Large intestine (tissue), 3 donors: ENCODE results near the gene SEMA4G. TPM values are rescaled to one million over a fixed set of nuclear protein-coding genes. Genes with fewer than 3 reads are reported as not detected.

ENCODE experiments used
- DNase-seq, 2 donors: peaks; one replicate each; pipeline versions ENCODE4 v3.0.0 to v3.0.0-alpha.2; 2013
- H3K27ac ChIP-seq: one replicate; pipeline ENCODE4 v1.5.1; 2013; ENCODE audit warnings: low read length
- H3K27me3 ChIP-seq: 2 replicates; pipeline ENCODE4 v1.6.1; 2013; ENCODE audit warnings: low read length; ENCODE audit not compliant: control insufficient read depth, insufficient read depth
- H3K36me3 ChIP-seq: 2 replicates; pipeline ENCODE4 v1.6.1; 2013; ENCODE audit warnings: low read length; ENCODE audit not compliant: control insufficient read depth, insufficient read depth
- H3K4me1 ChIP-seq: one replicate; pipeline ENCODE4 v1.6.1; 2013; ENCODE audit warnings: low read length; ENCODE audit not compliant: control insufficient read depth, insufficient read depth
- H3K4me3 ChIP-seq: one replicate; pipeline ENCODE4 v1.5.1; 2013; ENCODE audit warnings: low read length
- H3K9me3 ChIP-seq: one replicate; pipeline ENCODE4 v1.6.1; 2013; ENCODE audit warnings: mild to moderate bottlenecking, low read depth, low read length, moderate library complexity; ENCODE audit not compliant: control insufficient read depth
- WGBS: methylation state at CpG from one replicate; pipeline ENCODE4 v1.1.5; 2013; ENCODE audit warnings: low lambda C conversion rate; ENCODE audit not compliant: insufficient coverage; 5-methylcytosine and 5-hydroxymethylcytosine counted together
- polyA plus RNA-seq: library from polyadenylated mRNA; unstranded; fragments of 120-200 nt; gene quantifications from one replicate; pipeline ENCODE4 v1.2.1, GENCODE V29; 2013

Gene SEMA4G
- polyA plus RNA-seq, 1 donor = 121 TPM

DNA sequence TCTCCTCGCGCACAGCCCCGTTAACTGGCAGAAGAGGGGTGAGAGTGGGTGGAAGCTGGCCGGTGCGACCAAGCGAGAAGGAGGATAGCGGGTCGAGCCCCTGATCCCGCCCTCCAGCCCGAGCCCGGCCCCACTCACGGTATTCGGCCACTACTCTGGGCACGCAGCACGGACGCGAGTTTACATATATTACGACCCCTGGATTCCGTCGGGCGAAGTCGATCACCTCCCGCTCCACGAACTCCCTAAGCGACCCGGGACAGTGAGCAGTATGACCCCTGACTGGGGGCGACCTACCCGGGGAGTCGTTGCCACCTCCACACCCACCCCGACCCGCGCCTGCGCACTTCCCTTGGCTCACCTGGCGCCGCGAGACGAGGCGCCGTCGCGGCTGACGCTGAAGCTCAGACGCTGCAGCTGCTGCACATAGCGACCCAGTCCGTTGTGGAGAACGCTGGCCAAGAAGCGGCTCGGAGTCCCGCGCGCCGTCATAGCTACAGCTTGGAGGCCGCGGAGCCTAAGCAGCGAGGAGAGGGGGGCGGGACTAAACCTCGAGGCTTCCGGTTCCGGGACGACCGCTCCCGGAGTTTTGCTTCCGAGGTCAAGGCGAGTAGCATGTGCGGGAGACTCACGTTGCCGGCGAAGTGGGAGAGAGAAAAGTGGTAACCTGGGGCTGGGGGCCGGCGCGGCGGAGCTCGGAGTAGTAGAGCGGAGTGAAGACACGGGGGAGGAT lies 17.8 kb downstream of the SEMA4G start, which contains the start of the genes MRPL43 and TWNK:
Gene MRPL43, minus strand, starts transcription at position 546 of the 733 bp plus-strand sequence. Its CDS starts 54 bp downstream, at position 492.
Gene TWNK, plus strand, starts transcription at position 592 of the 733 bp plus-strand sequence. CDS start 668 bp downstream, outside the sequence.
- Histone ChIP-seq H3K27ac (peak within 1 kb of the TSS; percentile 81), H3K36me3 (peaks cover 62% of the 10 kb centered on the region), H3K4me1 (peaks cover 26% of the 10 kb centered on the region), H3K9me3 (no peaks in the 10 kb centered on the region), H3K4me3 (peak within 1 kb of the TSS; percentile 97), H3K27me3 (no peaks in the 10 kb centered on the region)
- DNase-seq = peak; percentile 70 to 86
- no CpG with 5 or more reads among the region's 75 CpGs for WGBS

- Histone ChIP-seq H3K27me3 (no peaks in the 10 kb centered on the region), H3K4me1 (peaks cover 26% of the 10 kb centered on the region), H3K36me3 (peaks cover 59% of the 10 kb centered on the region), H3K27ac (no peak overlapping the region), H3K9me3 (no peaks in the 10 kb centered on the region), H3K4me3 (peak overlapping the region; percentile 97)
- DNase-seq = no peak
- 0% methylated on average over 8 of the region's 15 CpGs for WGBS
Observed at GRCh38 chr10:100987685-100988049, 18.4 kb downstream of the SEMA4G start.

GRCh38 chr10:100988166-100988565 lies 18.9 kb downstream of the SEMA4G start:
- H3K9me3 ChIP-seq = no peaks in the 10 kb centered on the region

DNA sequence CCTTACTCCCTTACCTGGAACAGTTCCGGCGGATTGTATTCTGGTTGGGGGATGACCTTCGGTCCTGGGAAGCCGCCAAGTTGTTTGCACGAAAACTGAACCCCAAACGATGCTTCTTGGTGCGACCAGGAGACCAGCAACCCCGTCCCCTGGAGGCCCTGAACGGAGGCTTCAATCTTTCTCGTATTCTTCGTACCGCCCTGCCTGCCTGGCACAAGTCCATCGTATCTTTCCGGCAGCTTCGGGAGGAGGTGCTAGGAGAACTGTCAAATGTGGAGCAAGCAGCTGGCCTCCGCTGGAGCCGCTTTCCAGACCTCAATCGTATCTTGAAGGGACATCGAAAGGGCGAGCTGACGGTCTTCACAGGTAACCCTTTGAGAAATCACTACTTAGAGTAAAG lies 19.8 kb downstream of the SEMA4G start:
- DNase-seq = no peak
- Histone ChIP-seq H3K36me3 (peaks cover 57% of the 10 kb centered on the region), H3K4me1 (peaks cover 26% of the 10 kb centered on the region), H3K27me3 (no peaks in the 10 kb centered on the region), H3K9me3 (no peaks in the 10 kb centered on the region), H3K27ac (no peak overlapping the region), H3K4me3 (no peak overlapping the region)
- no CpG with 5 or more reads among the region's 21 CpGs for WGBS

More at GRCh38 chr10:100988166-100988565, 18.9 kb downstream of the SEMA4G start:
- H3K4me3 ChIP-seq = peak overlapping the region; percentile 97
- WGBS = no CpG with 5 or more reads among the region's 10 CpGs
- DNase-seq = no peak
- peaks cover 26% of the 10 kb centered on the region for H3K4me1 ChIP-seq
- H3K27ac ChIP-seq = no peak overlapping the region
- peaks cover 57% of the 10 kb centered on the region for H3K36me3 ChIP-seq
- H3K27me3 ChIP-seq = no peaks in the 10 kb centered on the region

- Histone ChIP-seq H3K36me3 (peaks cover 35% of the 10 kb centered on the region), H3K27ac (no peak overlapping the region), H3K9me3 (peaks cover 3% of the 10 kb centered on the region), H3K4me1 (peaks cover 16% of the 10 kb centered on the region), H3K27me3 (no peaks in the 10 kb centered on the region), H3K4me3 (no peak overlapping the region)
- no peak for DNase-seq
- WGBS = 11% methylated on average over 3 of the region's 10 CpGs
Observed at GRCh38 chr10:100993986-100994708, 24.8 kb downstream of the SEMA4G start.

- WGBS = no CpG with 5 or more reads among the region's 6 CpGs
- H3K27ac ChIP-seq = no peak overlapping the region
- peaks cover 16% of the 10 kb centered on the region for H3K4me1 ChIP-seq
- peaks cover 3% of the 10 kb centered on the region for H3K9me3 ChIP-seq
- H3K4me3 ChIP-seq = no peak overlapping the region
- DNase-seq = no peak
- peaks cover 26% of the 10 kb centered on the region for H3K36me3 ChIP-seq
- no peaks in the 10 kb centered on the region for H3K27me3 ChIP-seq
Observed at GRCh38 chr10:100995181-100995580, 25.9 kb downstream of the SEMA4G start.

DNA sequence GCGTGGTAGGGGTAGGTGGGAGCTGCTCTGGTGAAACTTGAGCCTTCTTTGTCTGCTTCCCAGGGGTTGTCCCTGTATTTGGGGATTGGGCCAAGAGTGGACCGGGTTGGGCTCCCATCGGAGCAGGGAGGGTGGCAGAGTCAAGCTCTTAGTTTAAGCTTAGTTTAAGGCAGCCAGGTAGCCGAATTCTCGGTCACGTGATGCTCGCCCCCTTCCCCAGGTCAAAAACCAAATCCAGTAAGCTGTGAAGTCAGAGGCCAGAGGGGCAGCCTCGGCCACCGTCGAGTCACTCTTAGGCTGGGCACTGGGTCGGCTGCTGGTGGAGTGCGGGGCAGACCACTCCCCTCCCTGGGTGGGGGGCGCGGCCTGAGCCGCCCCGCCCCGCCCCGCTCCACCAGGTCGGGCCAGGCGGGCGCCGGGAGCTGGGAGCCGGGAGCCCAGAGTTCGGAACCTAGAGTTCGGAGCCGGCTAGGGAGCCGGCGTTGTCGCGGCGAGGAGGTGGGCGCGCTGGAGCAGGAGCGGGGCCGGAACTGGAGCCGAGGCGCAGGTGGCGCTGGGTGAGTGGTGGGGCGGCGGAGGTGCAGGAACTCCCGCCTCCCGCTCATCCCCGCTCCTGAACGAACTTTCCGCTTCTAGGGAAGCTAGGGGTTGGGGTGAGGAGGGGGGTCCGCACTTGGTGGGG lies 27.5 kb downstream of the SEMA4G start:
- DNase-seq = no peak
- Histone ChIP-seq H3K4me3 (peak overlapping the region; percentile 91), H3K9me3 (peaks cover 3% of the 10 kb centered on the region), H3K4me1 (peaks cover 29% of the 10 kb centered on the region), H3K27me3 (no peaks in the 10 kb centered on the region), H3K36me3 (peaks cover 13% of the 10 kb centered on the region), H3K27ac (peak overlapping the region; percentile 78)
- WGBS = no CpG with 5 or more reads among the region's 46 CpGs

- DNase-seq = peak; percentile 64 to 80
- Histone ChIP-seq H3K27ac (peak overlapping the region; percentile 78), H3K4me3 (peak overlapping the region; percentile 91), H3K4me1 (peaks cover 33% of the 10 kb centered on the region), H3K36me3 (peaks cover 14% of the 10 kb centered on the region), H3K27me3 (no peaks in the 10 kb centered on the region), H3K9me3 (peaks cover 3% of the 10 kb centered on the region)
- WGBS = no CpG with 5 or more reads among the region's 66 CpGs
Observed at GRCh38 chr10:100997360-100998182, 28.3 kb downstream of the SEMA4G start.

DNA sequence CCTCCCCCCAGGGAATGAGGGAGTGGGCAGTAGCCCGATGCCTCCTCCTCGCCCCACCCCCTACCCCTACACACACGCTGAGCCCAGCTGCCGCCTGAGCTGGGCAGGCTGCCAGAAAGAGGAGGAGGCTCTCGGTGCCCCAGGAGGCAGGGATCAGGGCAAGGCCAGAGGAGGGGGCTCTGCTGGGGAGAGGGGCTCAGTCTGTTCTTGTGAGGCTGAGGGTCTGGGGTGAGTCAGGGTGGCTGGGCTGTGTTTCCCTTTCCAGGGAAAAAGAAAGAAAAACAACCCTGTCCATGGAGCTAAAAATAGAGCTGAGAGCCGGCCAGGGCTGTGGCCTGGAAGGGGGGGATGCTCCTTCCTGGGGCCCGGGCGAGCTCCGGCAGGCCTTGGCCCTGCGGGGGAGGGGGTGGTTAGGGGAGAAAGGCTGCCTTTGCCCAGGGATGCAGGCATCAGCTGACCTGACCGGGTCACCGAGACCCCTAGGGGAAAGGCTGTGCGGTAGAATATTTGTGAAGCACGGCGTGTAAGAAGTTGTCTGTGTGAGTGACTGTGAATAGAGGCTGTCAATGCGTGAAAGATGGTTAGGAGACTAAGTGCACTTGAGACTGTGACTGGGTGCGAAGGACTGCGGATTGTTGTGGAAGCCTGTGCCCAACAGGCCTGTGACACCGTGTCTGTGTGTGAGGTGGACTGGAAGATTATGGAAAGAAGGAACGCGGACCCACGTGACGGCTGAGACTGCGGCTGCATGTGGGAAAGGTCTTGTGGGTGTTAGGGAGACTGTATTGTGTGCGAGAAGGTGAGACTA lies 29.1 kb downstream of the SEMA4G start:
- DNase-seq = peak; percentile 87 to 90
- peak overlapping the region; percentile 78 for H3K27ac ChIP-seq
- H3K36me3 ChIP-seq = peaks cover 16% of the 10 kb centered on the region
- WGBS = 11% methylated on average over 3 of the region's 25 CpGs
- peak overlapping the region; percentile 91 for H3K4me3 ChIP-seq
- H3K4me1 ChIP-seq = peaks cover 33% of the 10 kb centered on the region
- H3K9me3 ChIP-seq = peaks cover 3% of the 10 kb centered on the region
- no peaks in the 10 kb centered on the region for H3K27me3 ChIP-seq
